Tibial artery (tissue), 4 donors: ENCODE measurements around the gene ASGR1.
"Not testable (repeated sequence)": the region's sequence is repeated elsewhere in the genome, so short reads cannot be mapped to it uniquely, and the experiment has no call there.

Experiments used
- DNase-seq, 2 donors: peaks; one replicate each; pipeline ENCODE4 v3.0.0-alpha.2; 2019
- H3K27ac ChIP-seq, 2 donors: fragments of 200-600 bp; sonication (generic) in 1 of 2; 1 replicate in 1 of 2; 2 replicates in 1 of 2; pipeline ENCODE4 v1.5.1; 2018 to 2019; ENCODE audit warnings: mild to moderate bottlenecking in 1 of 2
- H3K27me3 ChIP-seq, 2 donors: fragments of 200-600 bp; sonication (generic) in 1 of 2; one replicate each; pipeline versions ENCODE4 v1.5.1 to v1.6.0; 2016 to 2019
- H3K36me3 ChIP-seq, 3 donors: fragments of 200-600 bp; sonication (generic) in 2 of 3; one replicate each; pipeline ENCODE4 v1.5.1; 2016 to 2019; ENCODE audit warnings: mild to moderate bottlenecking in 2 of 3
- H3K4me1 ChIP-seq, 4 donors: fragments of 200-600 bp; sonication (generic) in 2 of 4; 1 replicate in 3 of 4; 2 replicates in 1 of 4; pipeline ENCODE4 v1.5.1; 2016 to 2019
- H3K4me3 ChIP-seq, 2 donors: fragments of 200-600 bp; sonication (generic) in 1 of 2; 1 replicate in 1 of 2; 2 replicates in 1 of 2; pipeline ENCODE4 v1.5.1; 2018 to 2019; ENCODE audit warnings: mild to moderate bottlenecking in 2 of 2
- H3K9me3 ChIP-seq, 3 donors: fragments of 200-600 bp; sonication (generic) in 1 of 3; one replicate each; pipeline ENCODE4 v1.5.1; 2016 to 2019
- intact Hi-C: fragments of 100-400 bp; cut with DNase I; formaldehyde crosslinking; loops from one replicate; pipeline ENCODE4 v1.15.0; 2023; ENCODE audit warnings: low total_unique reads
- TF ChIP-seq, protein P1 (sequence below), 2 experiments: fragments of 200-600 bp in 1 of 2; fragments of 450-650 bp in 1 of 2; IDR thresholded peaks; one replicate each; pipeline ENCODE4 v1.5.1; 2017 to 2019; ENCODE audit warnings: antibody characterized with exemption in 2 of 2, mild to moderate bottlenecking in 1 of 2, moderate library complexity in 1 of 2

The ASGR1 gene

DNA sequence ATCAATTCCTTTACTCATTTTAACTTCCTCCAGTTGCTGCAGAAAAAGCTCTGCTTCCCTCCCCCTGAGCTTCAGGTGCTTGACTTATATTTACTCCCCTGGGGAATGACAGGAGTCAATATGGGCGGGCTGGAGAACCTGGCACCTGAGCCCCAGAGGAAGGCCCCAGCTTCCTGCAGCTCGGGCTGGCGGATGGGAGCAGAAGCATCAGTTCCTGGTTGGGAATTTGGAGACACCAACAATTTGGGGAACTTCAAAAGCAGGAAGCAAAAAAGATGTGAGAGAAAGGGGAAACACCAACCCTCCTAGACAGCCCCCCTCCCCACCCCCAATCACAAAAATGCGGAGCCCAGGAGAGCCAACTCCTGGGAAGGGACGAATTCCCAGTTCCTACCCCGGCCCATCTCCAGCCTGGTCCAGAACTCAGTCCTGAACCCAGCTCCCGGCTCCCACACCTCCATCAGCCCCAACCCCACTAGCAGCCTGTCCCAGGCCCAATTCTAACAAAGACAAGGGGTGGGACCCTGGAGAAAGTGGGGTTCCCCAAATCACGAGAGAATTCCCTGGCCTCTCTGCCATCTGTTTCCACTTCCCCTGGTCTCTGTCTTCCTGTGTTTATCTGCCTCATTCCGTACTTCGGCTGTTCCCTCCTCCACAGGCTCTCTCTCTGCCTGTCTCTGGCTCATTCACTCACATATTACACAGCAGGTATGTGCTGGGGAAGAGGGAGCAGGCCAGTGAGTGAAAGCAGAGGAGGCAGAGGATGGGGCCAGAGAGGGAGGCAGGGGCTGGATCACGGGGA, 48.3 kb downstream of the ASGR1 start:
- Histone ChIP-seq H3K27me3 (peaks cover 0 to 52% of the 10 kb centered on the region in 2 donors), H3K36me3 (no peaks in the 10 kb centered on the region), H3K4me3 (peak overlapping the region; percentile 4 to 21), H3K9me3 (no peaks in the 10 kb centered on the region), H3K4me1 (no peaks in the 10 kb centered on the region), H3K27ac (no peak overlapping the region)
- TF ChIP-seq, protein P1, sequence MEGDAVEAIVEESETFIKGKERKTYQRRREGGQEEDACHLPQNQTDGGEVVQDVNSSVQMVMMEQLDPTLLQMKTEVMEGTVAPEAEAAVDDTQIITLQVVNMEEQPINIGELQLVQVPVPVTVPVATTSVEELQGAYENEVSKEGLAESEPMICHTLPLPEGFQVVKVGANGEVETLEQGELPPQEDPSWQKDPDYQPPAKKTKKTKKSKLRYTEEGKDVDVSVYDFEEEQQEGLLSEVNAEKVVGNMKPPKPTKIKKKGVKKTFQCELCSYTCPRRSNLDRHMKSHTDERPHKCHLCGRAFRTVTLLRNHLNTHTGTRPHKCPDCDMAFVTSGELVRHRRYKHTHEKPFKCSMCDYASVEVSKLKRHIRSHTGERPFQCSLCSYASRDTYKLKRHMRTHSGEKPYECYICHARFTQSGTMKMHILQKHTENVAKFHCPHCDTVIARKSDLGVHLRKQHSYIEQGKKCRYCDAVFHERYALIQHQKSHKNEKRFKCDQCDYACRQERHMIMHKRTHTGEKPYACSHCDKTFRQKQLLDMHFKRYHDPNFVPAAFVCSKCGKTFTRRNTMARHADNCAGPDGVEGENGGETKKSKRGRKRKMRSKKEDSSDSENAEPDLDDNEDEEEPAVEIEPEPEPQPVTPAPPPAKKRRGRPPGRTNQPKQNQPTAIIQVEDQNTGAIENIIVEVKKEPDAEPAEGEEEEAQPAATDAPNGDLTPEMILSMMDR (IDR thresholded peaks at IDR 0.05), result no peak
- DNase-seq, result no peak
- intact Hi-C loops, result no loop called here

- H3K36me3 ChIP-seq, result no peaks in the 10 kb centered on the region
- H3K9me3 ChIP-seq, result no peaks in the 10 kb centered on the region
- H3K4me1 ChIP-seq, result no peaks in the 10 kb centered on the region
- H3K27ac ChIP-seq, result no peak overlapping the region
- no peak overlapping the region for H3K4me3 ChIP-seq
- TF ChIP-seq, protein P1 (IDR thresholded peaks at IDR 0.05), result no peak
- DNase-seq, result no peak
- peaks cover 0 to 45% of the 10 kb centered on the region in 2 donors for H3K27me3 ChIP-seq
- intact Hi-C loops, result no loop called here
Measured at GRCh38 chr17:7129311-7129710, 49.9 kb downstream of the ASGR1 start.

DNA sequence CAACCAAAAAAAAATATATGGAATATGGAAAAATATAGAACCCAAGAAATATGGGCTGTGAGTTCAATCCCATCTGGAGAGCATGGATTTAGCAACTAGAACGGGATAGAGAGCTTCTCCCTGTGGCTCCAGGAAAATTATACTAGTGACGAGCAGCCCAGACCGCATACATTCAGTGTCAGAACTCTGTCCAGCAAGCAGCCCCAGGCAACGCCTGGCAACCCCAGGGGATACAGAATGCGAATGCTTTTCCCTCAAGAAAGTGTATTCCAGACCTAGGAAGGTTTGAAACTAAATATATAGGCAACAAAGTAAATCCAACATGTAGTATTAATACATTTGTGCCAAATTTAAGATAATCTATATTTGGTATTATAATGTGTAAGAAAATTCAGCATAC, 51.0 kb downstream of the ASGR1 start:
- DNase-seq, result no peak
- Histone ChIP-seq H3K4me1 (no peaks in the 10 kb centered on the region), H3K36me3 (no peaks in the 10 kb centered on the region), H3K27ac (no peak overlapping the region), H3K4me3 (no peak overlapping the region), H3K9me3 (no peaks in the 10 kb centered on the region), H3K27me3 (peaks cover 0 to 44% of the 10 kb centered on the region in 2 donors)
- intact Hi-C loops, result no loop called here
- TF ChIP-seq, protein P1 (IDR thresholded peaks at IDR 0.05), result no peak

GRCh38 chr17:7127501-7127900, 51.7 kb downstream of the ASGR1 start:
- DNase-seq, intact Hi-C loops, H3K9me3 ChIP-seq, H3K36me3 ChIP-seq, H3K4me3 ChIP-seq, H3K4me1 ChIP-seq, H3K27ac ChIP-seq: not testable (repeated sequence)
- H3K27me3 ChIP-seq, result peaks cover 0 to 39% of the 10 kb centered on the region in 2 donors

DNA sequence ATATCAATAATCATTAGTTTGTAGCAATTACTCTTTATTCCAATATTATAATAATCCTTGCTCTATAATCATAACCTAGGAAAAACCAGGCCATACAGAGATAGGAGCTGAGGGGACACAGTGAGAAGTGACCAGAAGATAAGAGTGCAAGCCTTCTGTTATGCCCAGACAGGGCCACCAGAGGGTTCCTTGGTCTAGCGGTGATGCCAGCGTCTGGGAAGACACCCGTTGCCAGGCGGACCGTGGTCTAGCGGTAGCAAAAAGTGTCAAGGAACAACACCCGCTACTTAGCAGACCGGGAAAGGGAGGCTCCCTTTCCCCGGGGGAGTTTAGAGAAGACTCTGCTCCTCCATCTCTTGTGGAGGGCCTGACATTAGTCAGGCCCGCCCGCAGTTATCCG, 52.8 kb downstream of the ASGR1 start:
- intact Hi-C loops, DNase-seq, H3K36me3 ChIP-seq, H3K27ac ChIP-seq, H3K9me3 ChIP-seq, H3K4me3 ChIP-seq: not testable (repeated sequence)
- peaks cover 0 to 30% of the 10 kb centered on the region in 2 donors for H3K27me3 ChIP-seq
- H3K4me1 ChIP-seq, result peaks cover 0 to 12% (median 4%) of the 10 kb centered on the region in 4 donors

DNA sequence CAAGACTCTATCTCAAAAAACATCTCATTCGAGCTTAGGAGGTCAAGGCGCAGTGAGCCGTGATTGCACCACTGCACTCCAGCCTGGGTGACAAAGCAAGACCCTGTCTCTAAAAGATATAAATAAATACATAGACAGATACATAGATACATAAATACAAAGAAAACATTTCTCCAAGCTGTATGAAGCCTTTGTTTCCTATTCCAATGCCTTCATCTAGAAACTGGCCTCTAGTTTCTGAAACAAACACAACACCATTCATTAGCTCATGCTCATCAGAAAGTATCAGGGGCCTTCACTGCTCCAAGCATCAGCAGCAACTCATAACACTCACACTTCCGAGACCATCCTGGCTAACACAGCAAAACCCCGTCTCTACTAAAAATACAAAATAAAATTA, 54.2 kb downstream of the ASGR1 start:
- Histone ChIP-seq H3K9me3 (no peaks in the 10 kb centered on the region), H3K27me3 (peaks cover 0 to 32% of the 10 kb centered on the region in 2 donors), H3K4me3 (no peak overlapping the region), H3K27ac (no peak overlapping the region), H3K36me3 (no peaks in the 10 kb centered on the region), H3K4me1 (peaks cover 0 to 12% (median 4%) of the 10 kb centered on the region in 4 donors)
- no peak for DNase-seq
- intact Hi-C loops, result no loop called here
- TF ChIP-seq, protein P1 (IDR thresholded peaks at IDR 0.05), result no peak
